K562 (cell line): ENCODE results near the gene CABP2. TPM values are rescaled to one million over a fixed set of nuclear protein-coding genes. Genes with fewer than 3 reads are reported as not detected.
A peak's percentile ranks its signal among the peaks of the same experiment; 100 is the strongest.

Experiments
- ATAC-seq: fragments of 200-7000 bp; cut with Tn5 transposase; 3 replicates; pipeline ENCODE4 v1.9.1; 2020; ENCODE audit warnings: moderate library complexity
- BruUV-seq: library from RNA; stranded (reverse); fragments of 400-500 nt; replicated peaks from 2 replicates; lab custom pipeline; 2021; lab: Mats Ljungman, UMichigan
- CTCF ChIA-PET: fragments of 300-600 bp; formaldehyde crosslinking; extraction: SDS; loops from one replicate; lab custom pipeline; 2021; ENCODE audit warnings: low intra/inter-chr PET ratio; lab: Yijun Ruan, JAX
- POLR2A ChIA-PET: fragments of 300-600, 350-650 bp; sonication (Branson Sonifier 250); formaldehyde crosslinking; extraction: SDS; loops from one replicate; lab custom pipeline; 2021; ENCODE audit warnings: antibody characterized with exemption, inconsistent platforms; lab: Yijun Ruan, JAX
- DNase-seq, 4 experiments: peaks; one replicate each; pipeline versions ENCODE4 v3.0.0 to v3.0.0-alpha.2; 2011 to 2018; ENCODE audit warnings: low spot score in 3 of 4, mixed read lengths in 3 of 4; ENCODE audit errors: extremely low read depth in 1 of 4
- FAIRE-seq: peaks from 2 replicates; lab custom pipeline; 2011; peaks lifted over from hg19 to GRCh38; lab: Jason Lieb, UNC
- H2AFZ ChIP-seq: 2 replicates; pipeline ENCODE4 v1.6.0; 2011; ENCODE audit warnings: low read depth, low read length, control low read depth, inconsistent platforms
- H3K27ac ChIP-seq: fragments of 200-600 bp; 3 replicates; pipeline ENCODE4 v1.8.0; 2011; ENCODE audit warnings: low read depth, mild to moderate bottlenecking, control low read depth, inconsistent platforms, low read length, moderate library complexity, mixed read lengths; ENCODE audit errors: extremely low read depth
- H3K27me3 ChIP-seq, 2 experiments: fragments of 300-600 bp in 1 of 2; 2 replicates in 1 of 2; 3 replicates in 1 of 2; pipeline versions ENCODE4 v1.6.0 to v1.8.0; 2011; ENCODE audit warnings: inconsistent platforms in 2 of 2, low read length in 2 of 2, mild to moderate bottlenecking in 1 of 2, mixed read lengths in 1 of 2, moderate library complexity in 1 of 2; ENCODE audit not compliant: control insufficient read depth in 2 of 2, insufficient read depth in 2 of 2
- H3K36me3 ChIP-seq: fragments of 300-600 bp; 3 replicates; pipeline ENCODE4 v1.8.0; 2011; ENCODE audit warnings: mild to moderate bottlenecking, low read length, inconsistent platforms; ENCODE audit not compliant: control insufficient read depth, insufficient read depth
- H3K4me1 ChIP-seq, 2 experiments: fragments of 200-600 bp in 1 of 2; replicated peaks in 1 of 2; 2 replicates in 1 of 2; 3 replicates in 1 of 2; pipeline versions ENCODE4 v1.5.1 to v1.8.0; 2011; ENCODE audit warnings: inconsistent platforms in 2 of 2, low read length in 2 of 2, mild to moderate bottlenecking in 1 of 2, mixed read lengths in 1 of 2, moderate library complexity in 1 of 2; ENCODE audit not compliant: control insufficient read depth in 2 of 2, insufficient read depth in 2 of 2
- H3K4me2 ChIP-seq: 2 replicates; pipeline ENCODE4 v1.6.1; 2011; ENCODE audit warnings: low read length, control low read depth, inconsistent platforms, mixed read lengths; ENCODE audit not compliant: insufficient read depth
- H3K4me3 ChIP-seq: fragments of 200-600 bp; sonication (generic), shearing (Covaris generic); 2 replicates; pipeline ENCODE4 v1.5.1; 2016; ENCODE audit warnings: control low read depth, inconsistent platforms
- H3K79me2 ChIP-seq: fragments of 200-600 bp; 3 replicates; pipeline ENCODE4 v1.8.0; 2011; ENCODE audit warnings: low read length, inconsistent platforms; ENCODE audit not compliant: control insufficient read depth, insufficient read depth
- H3K9ac ChIP-seq, 2 experiments: 2 replicates each; pipeline versions ENCODE4 v1.6.0 to v1.6.1; 2011; ENCODE audit warnings: low read depth in 2 of 2, low read length in 2 of 2, control low read depth in 1 of 2, inconsistent platforms in 1 of 2, mild to moderate bottlenecking in 1 of 2, mixed read lengths in 1 of 2; ENCODE audit not compliant: insufficient read depth in 1 of 2
- H3K9me1 ChIP-seq: one replicate; pipeline ENCODE4 v1.6.0; 2011; ENCODE audit warnings: inconsistent platforms, mild to moderate bottlenecking, low read length, moderate library complexity; ENCODE audit not compliant: control insufficient read depth, insufficient read depth
- H3K9me3 ChIP-seq: replicated peaks from 2 replicates; pipeline ENCODE4 v1.5.1; 2011; ENCODE audit warnings: low read depth, low read length, inconsistent platforms; ENCODE audit not compliant: control insufficient read depth, insufficient read depth
- H4K20me1 ChIP-seq: replicated peaks from 2 replicates; pipeline ENCODE4 v1.6.1; 2011; ENCODE audit warnings: low read length, inconsistent platforms, mixed read lengths; ENCODE audit not compliant: control insufficient read depth, insufficient read depth
- ERF ChIP-seq: fragments of 450-650 bp; formaldehyde crosslinking; IDR thresholded peaks from 2 replicates; pipeline ENCODE4 v1.4.0; 2020; ENCODE audit warnings: mild to moderate bottlenecking, mixed read lengths
- ETV1 ChIP-seq: fragments of 450-650 bp; conservative IDR thresholded peaks from 2 replicates; pipeline ENCODE4 v1.6.1; 2016; ENCODE audit warnings: missing genetic modification characterization, control low read depth, low read depth, missing compliant biosample characterization
- HMG20B ChIP-seq: fragments of 250-450 bp; sonication (Bioruptor Pico); IDR thresholded peaks from 2 replicates; pipeline ENCODE4 v1.5.0; 2021; ENCODE audit warnings: mild to moderate bottlenecking
- MTF1 ChIP-seq: fragments of 250-450 bp; sonication (Bioruptor Pico); IDR thresholded peaks from 2 replicates; pipeline ENCODE4 v1.9.0; 2021; ENCODE audit warnings: moderate library complexity, mild to moderate bottlenecking, inconsistent platforms, borderline replicate concordance
- NFYB ChIP-seq: IDR thresholded peaks from 2 replicates; pipeline ENCODE4 v1.6.1; 2011; ENCODE audit warnings: mild to moderate bottlenecking, moderate library complexity; ENCODE audit not compliant: insufficient read length; ENCODE audit errors: extremely low read depth
- SMARCE1 ChIP-seq: fragments of 450-650 bp; IDR thresholded peaks from 2 replicates; pipeline ENCODE4 v1.7.1; 2016; ENCODE audit warnings: mild to moderate bottlenecking
- XRCC4 ChIP-seq: IDR thresholded peaks from one replicate; pipeline ENCODE4 v1.6.1; 2011; ENCODE audit not compliant: insufficient read depth, insufficient read length; ENCODE audit errors: extremely low read depth
- ZBTB43 ChIP-seq: sonication (generic); formaldehyde crosslinking; IDR thresholded peaks from 2 replicates; pipeline ENCODE4 v1.8.0; 2023; ENCODE audit warnings: mild to moderate bottlenecking, missing genetic modification reagents
- ZNF449 ChIP-seq: fragments of 250-450 bp; sonication (Bioruptor Pico); IDR thresholded peaks from 2 replicates; pipeline ENCODE4 v1.8.0; 2022; ENCODE audit warnings: moderate library complexity, mild to moderate bottlenecking, inconsistent platforms
- WGBS: fragments of 100-300 bp; shearing (Covaris generic); methylation state at CpG from one replicate; pipeline ENCODE4 v1.1.6; 2016; ENCODE audit warnings: low coverage, mixed read lengths; ENCODE audit not compliant: insufficient coverage; ENCODE audit errors: missing lambda C conversion rate; 5-methylcytosine and 5-hydroxymethylcytosine counted together
- in situ Hi-C: fragments of 300-500 bp; cut with MboI; formaldehyde crosslinking; loops from 4 replicates; pipeline ENCODE4 v1.15.0; 2018; ENCODE audit warnings: inconsistent platforms, mixed read lengths
- intact Hi-C: fragments of 100-400 bp; cut with micrococcal nuclease; formaldehyde crosslinking; loops from 2 replicates; pipeline ENCODE4 v1.14.2; 2022
- polyA plus RNA-seq, 8 experiments: library from polyadenylated mRNA; depleted of rRNA in 4 of 8; stranded (reverse) in 5 of 8; unstranded in 3 of 8; fragments of >200 nt; fragmentation: Nextera tagmentation in 2 of 8; fragmentation: Illumina TruSeq in 1 of 8; extraction: Ambion mirVana in 2 of 8; extraction: Trizol in 1 of 8; gene quantifications; 2 replicates each; pipeline versions ENCODE4 v1.2.1 to v1.2.3, GENCODE V29; 2011 to 2014; ENCODE audit warnings: inconsistent platforms in 1 of 8, missing spikeins in 1 of 8
- total RNA-seq, 7 experiments: library from RNA; depleted of rRNA in 6 of 7; stranded (reverse); fragments of >200 nt in 6 of 7; fragmentation: Illumina TruSeq in 2 of 7; extraction: Trizol in 2 of 7; gene quantifications; 2 replicates each; pipeline versions ENCODE4 v1.2.1 to v1.2.3, GENCODE V29; 2011 to 2021; ENCODE audit warnings: low replicate concordance in 1 of 7

Gene CABP2
- total and polyA plus RNA-seq, 9 of the 15 experiments (the other 6 are each of a cell fraction or from before 2014, with no cell fraction given) = not detected

DNA sequence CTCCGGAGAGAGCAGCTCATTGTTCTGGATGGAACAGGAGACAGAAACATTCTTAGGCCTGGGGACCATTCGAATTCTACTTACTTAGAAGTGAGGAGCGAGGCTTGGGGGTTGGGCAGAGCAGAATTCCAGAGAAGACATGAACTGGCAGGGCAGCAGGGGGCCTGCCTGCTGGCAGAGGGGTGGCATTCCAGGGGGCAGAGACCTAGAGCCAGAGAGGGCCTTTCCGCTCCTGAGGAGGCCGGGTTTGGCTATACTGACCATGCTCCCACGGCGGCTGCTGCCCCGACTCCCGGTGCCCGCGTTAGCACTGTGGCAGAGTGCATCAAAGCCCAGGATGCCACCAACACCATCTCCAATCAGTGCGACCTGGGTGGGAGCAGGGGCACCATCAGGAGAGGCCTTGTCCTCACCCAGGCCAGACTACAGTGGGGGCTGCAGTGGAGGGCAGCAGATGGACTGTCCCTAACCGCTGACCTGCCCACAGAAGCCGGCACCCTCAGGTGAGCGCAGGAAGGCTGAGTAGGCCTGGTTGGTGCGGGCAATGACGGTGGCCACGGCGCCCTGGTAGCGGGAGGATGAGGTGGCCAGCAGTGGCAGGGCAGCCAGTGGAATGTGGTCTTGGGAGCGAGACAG, 25.5 kb downstream of the CABP2 start:
- 94% methylated on average over 14 of the region's 21 CpGs for WGBS
- H3K4me2 ChIP-seq = no peak overlapping the region
- H3K27me3 ChIP-seq = no peaks in the 10 kb centered on the region
- no peaks in the 10 kb centered on the region for H3K9me3 ChIP-seq
- BruUV-seq = no TSS peak
- H3K36me3 ChIP-seq = peaks cover 91% of the 10 kb centered on the region; the same call in 2 of the 3 replicates
- no peak overlapping the region for H3K27ac ChIP-seq
- peak overlapping the region in 1 of 2 experiments; percentile 17; a peak in 1 of 4 replicates for H3K9ac ChIP-seq
- ChIA-PET POLR2A (interaction anchor here (1.0 to 1.1 kb wide), 2 partner anchors 10 to 61 kb away, joined by 3 to 4 read pairs; partner anchors contain the start of gene PTPRCAP), CTCF (no interaction called here)
- intact Hi-C loops = no loop called here
- DNase-seq = no peak
- no peak for ATAC-seq
- FAIRE-seq = no peak
- no peak for TF ChIP-seq ZBTB43 (CRISPR knock-in tag)
- no peak for TF ChIP-seq ZNF449
- TF ChIP-seq ERF (CRISPR knock-in tag) = no peak
- no peak for TF ChIP-seq NFYB
- no peak for TF ChIP-seq SMARCE1
- TF ChIP-seq MTF1 (CRISPR knock-in tag) = no peak
- TF ChIP-seq HMG20B (CRISPR knock-in tag) = no peak
- TF ChIP-seq ETV1 (tag) = no peak
- no peak for TF ChIP-seq XRCC4
- H4K20me1 ChIP-seq = no peaks in the 10 kb centered on the region
- H2AFZ ChIP-seq = no peak overlapping the region
- peaks cover 6% of the 10 kb centered on the region for H3K9me1 ChIP-seq
- H3K79me2 ChIP-seq = no peaks in the 10 kb centered on the region
- no peak overlapping the region for H3K4me3 ChIP-seq
- in situ Hi-C loops = no loop called here
- peaks cover 0 to 57% of the 10 kb centered on the region in 2 experiments; a peak in 2 of 5 replicates for H3K4me1 ChIP-seq
